GM11168 (cell line): ENCODE data around the gene LTB.

ENCODE experiments used
- in situ Hi-C: fragments of 300-500 bp; cut with MboI; formaldehyde crosslinking; loops from one replicate; pipeline ENCODE4 v1.12.0; 2022; ENCODE audit warnings: low sequenced_read_pairs; ENCODE audit not compliant: unreplicated experiment

Gene LTB

DNA sequence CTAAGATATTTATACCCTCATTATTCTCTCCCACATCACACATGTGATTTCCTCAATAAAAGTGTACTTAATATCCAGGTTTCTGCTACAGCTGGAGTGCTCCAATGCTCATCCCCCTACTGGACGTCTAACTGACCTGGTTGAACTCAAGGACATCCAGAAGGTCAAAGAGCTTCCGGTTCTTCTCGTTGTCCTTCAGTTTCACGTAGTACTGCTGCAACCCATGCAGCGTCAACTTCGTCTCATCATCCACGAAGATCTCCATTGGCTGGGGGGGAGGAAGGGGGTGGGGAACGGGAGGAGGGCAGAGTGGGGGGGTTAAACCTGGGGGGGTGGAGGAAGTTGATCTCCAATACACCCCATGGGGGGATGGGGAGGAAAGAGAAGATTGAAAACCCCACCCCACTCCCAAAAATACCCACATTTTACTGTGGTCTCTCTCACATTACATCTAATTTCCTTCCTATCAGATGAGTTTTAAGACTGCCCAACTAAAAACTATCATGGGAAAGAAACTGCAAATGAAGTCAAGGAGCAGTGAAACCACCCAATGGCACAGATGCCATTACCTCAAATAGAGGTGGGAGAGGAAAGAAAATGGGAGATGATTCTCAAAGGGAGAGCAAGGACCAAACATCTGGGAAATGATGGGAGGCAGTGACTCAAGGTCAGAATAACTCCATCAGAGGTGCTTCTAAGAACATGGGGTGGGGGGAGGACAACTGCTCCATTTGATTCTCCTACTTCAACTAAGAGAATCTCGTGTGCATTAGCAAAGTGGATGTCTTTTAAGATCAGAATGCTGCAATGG, 49.4 kb downstream of the LTB start:
- in situ Hi-C loops: no loop called here

GRCh38 chr6:31531771-31532643, 50.2 kb downstream of the LTB start:
- in situ Hi-C loops: no loop called here

- in situ Hi-C loops: no loop called here
These were observed 51.1 kb downstream of the LTB start for GRCh38 chr6:31531162-31531561.

GRCh38 chr6:31530659-31531058, 51.6 kb downstream of the LTB start:
- in situ Hi-C loops: no loop called here
